Endothelial cell of umbilical vein (primary cell): ENCODE results near the gene MINDY4. TPM values are rescaled to one million over a fixed set of nuclear protein-coding genes. Genes with fewer than 3 reads are reported as not detected.

Source experiments
- BruUV-seq: library from RNA; stranded (reverse); fragments of 400-500 nt; replicated peaks from 2 replicates; lab custom pipeline; 2021; lab: Mats Ljungman, UMichigan
- CTCF ChIA-PET: fragments of 300-600, 350-600 bp; sonication (Branson Sonifier 250); formaldehyde crosslinking; loops from one replicate; lab custom pipeline; 2021; ENCODE audit warnings: antibody characterized with exemption, inconsistent platforms; lab: Charles Lee
- POLR2A ChIA-PET: fragments of 300-600, 350-600 bp; sonication (Branson Sonifier 250); formaldehyde crosslinking; loops from one replicate; lab custom pipeline; 2021; ENCODE audit warnings: antibody characterized with exemption, inconsistent platforms; lab: Charles Lee
- DNase-seq: peaks from one replicate; pipeline ENCODE4 v3.0.0-alpha.2; 2011; ENCODE audit warnings: low read depth, low spot score
- FAIRE-seq: peaks from 2 replicates; lab custom pipeline; 2011; peaks lifted over from hg19 to GRCh38; lab: Jason Lieb, UNC
- H2AFZ ChIP-seq: 2 replicates; pipeline ENCODE4 v1.6.0; 2012; ENCODE audit warnings: low read depth, low read length, control low read depth, inconsistent platforms
- H3K27ac ChIP-seq: 2 replicates; pipeline ENCODE4 v1.5.1; 2011; ENCODE audit warnings: low read depth, mild to moderate bottlenecking, control low read depth, low read length, moderate library complexity; ENCODE audit not compliant: insufficient read depth
- H3K27me3 ChIP-seq, 2 experiments: 2 replicates each; pipeline versions ENCODE4 v1.6.0 to v1.6.1; 2011; ENCODE audit warnings: low read length in 2 of 2, mixed read lengths in 1 of 2; ENCODE audit not compliant: control insufficient read depth in 2 of 2, insufficient read depth in 2 of 2
- H3K36me3 ChIP-seq, 2 experiments: 2 replicates in 1 of 2; 3 replicates in 1 of 2; pipeline ENCODE4 v1.5.1; 2011; ENCODE audit warnings: low read length in 2 of 2, mild to moderate bottlenecking in 1 of 2, moderate library complexity in 1 of 2; ENCODE audit not compliant: control insufficient read depth in 2 of 2, insufficient read depth in 2 of 2; ENCODE audit errors: extremely low read depth in 1 of 2
- H3K4me1 ChIP-seq: 3 replicates; pipeline ENCODE4 v1.5.1; 2011; ENCODE audit warnings: mild to moderate bottlenecking, low read length; ENCODE audit not compliant: control insufficient read depth, insufficient read depth; ENCODE audit errors: extremely low read depth
- H3K4me2 ChIP-seq: 2 replicates; pipeline ENCODE4 v1.6.1; 2011; ENCODE audit warnings: low read length, control low read depth, mixed read lengths; ENCODE audit not compliant: insufficient read depth
- H3K4me3 ChIP-seq, 3 experiments: fragments of 200-600 bp in 1 of 3; sonication (generic), shearing (Covaris generic) in 1 of 3; replicated peaks in 1 of 3; 2 replicates each; pipeline ENCODE4 v1.5.1; 2011 to 2016; ENCODE audit warnings: control low read depth in 3 of 3, low read length in 3 of 3, mild to moderate bottlenecking in 2 of 3, inconsistent platforms in 1 of 3, low read depth in 1 of 3, moderate library complexity in 1 of 3; ENCODE audit not compliant: insufficient read depth in 1 of 3
- H3K79me2 ChIP-seq: 2 replicates; pipeline ENCODE4 v1.6.0; 2012; ENCODE audit warnings: low read length, inconsistent platforms; ENCODE audit not compliant: control insufficient read depth, insufficient read depth
- H3K9ac ChIP-seq: replicated peaks from 2 replicates; pipeline ENCODE3; 2011; ENCODE audit warnings: low read length, control low read depth; ENCODE audit not compliant: insufficient read depth; ENCODE audit errors: extremely low read depth
- H3K9me1 ChIP-seq: replicated peaks from 3 replicates; pipeline ENCODE4 v1.6.0; 2011; ENCODE audit warnings: mild to moderate bottlenecking, low read length; ENCODE audit not compliant: control insufficient read depth, insufficient read depth; ENCODE audit errors: extremely low read depth
- H3K9me3 ChIP-seq: replicated peaks from 2 replicates; pipeline ENCODE4 v1.5.1; 2012; ENCODE audit warnings: low read length, inconsistent platforms; ENCODE audit not compliant: control insufficient read depth, insufficient read depth
- H4K20me1 ChIP-seq: replicated peaks from 2 replicates; pipeline ENCODE3; 2011; ENCODE audit warnings: mild to moderate bottlenecking, low read length; ENCODE audit not compliant: control insufficient read depth, insufficient read depth; ENCODE audit errors: extremely low read depth
- EZH2 ChIP-seq: IDR thresholded peaks from 2 replicates; pipeline ENCODE4 v1.6.1; 2012; ENCODE audit warnings: borderline replicate concordance, low read depth, mild to moderate bottlenecking, moderate library complexity, low read length, inconsistent platforms; ENCODE audit not compliant: severe bottlenecking
- FOS ChIP-seq: IDR thresholded peaks from 2 replicates; pipeline ENCODE4 v1.6.1; 2011; ENCODE audit warnings: mild to moderate bottlenecking, low read length, moderate library complexity, borderline replicate concordance; ENCODE audit not compliant: insufficient read depth
- GATA2 ChIP-seq: IDR thresholded peaks from 2 replicates; pipeline ENCODE4 v1.7.0; 2011; ENCODE audit warnings: low read depth, mild to moderate bottlenecking, moderate library complexity, mixed read lengths, low read length; ENCODE audit not compliant: insufficient read length, insufficient read depth
- JUN ChIP-seq: IDR thresholded peaks from 2 replicates; pipeline ENCODE4 v1.6.1; 2011; ENCODE audit warnings: borderline replicate concordance, low read depth; ENCODE audit not compliant: insufficient read length, insufficient read depth
- MAX ChIP-seq: IDR thresholded peaks from 2 replicates; pipeline ENCODE4 v1.6.1; 2011; ENCODE audit not compliant: insufficient read depth, insufficient read length
- MYC ChIP-seq: IDR thresholded peaks from one replicate; pipeline ENCODE4 v1.6.1; 2011; ENCODE audit warnings: mild to moderate bottlenecking, low read depth, low read length
- POLR2AphosphoS5 ChIP-seq: IDR thresholded peaks from 2 replicates; pipeline ENCODE4 v1.6.1; 2012; ENCODE audit warnings: low read depth, mild to moderate bottlenecking, control low read depth, low read length, moderate library complexity; ENCODE audit not compliant: insufficient read depth
- dilution Hi-C: fragments of 300-500 bp; cut with MboI; formaldehyde crosslinking; loops from one replicate; pipeline ENCODE4 v1.15.0; 2019; ENCODE audit warnings: low sequenced_read_pairs; ENCODE audit not compliant: extremely low pct_ligation_motif_present
- intact Hi-C: fragments of 100-400 bp; cut with micrococcal nuclease; formaldehyde crosslinking; loops from one replicate; pipeline ENCODE4 v1.10.0; 2022
- polyA plus RNA-seq, 4 experiments: library from polyadenylated mRNA; depleted of rRNA in 3 of 4; stranded (reverse) in 3 of 4; unstranded in 1 of 4; fragments of >200 nt; gene quantifications; 2 replicates each; pipeline versions ENCODE4 v1.2.1 to v1.2.3, GENCODE V29; 2011 to 2012; ENCODE audit warnings: missing spikeins in 1 of 4
- total RNA-seq: library from RNA; stranded (reverse); gene quantifications from 2 replicates; pipeline ENCODE4 v1.2.3, GENCODE V29; 2021
- TF ChIP-seq, protein P1 (sequence below), 2 donors: IDR thresholded peaks; 1 replicate in 1 of 2; 2 replicates in 1 of 2; pipeline ENCODE4 v1.5.1; 2011; ENCODE audit warnings: low read length in 2 of 2, mild to moderate bottlenecking in 2 of 2, moderate library complexity in 2 of 2, control low read depth in 1 of 2, inconsistent platforms in 1 of 2, low read depth in 1 of 2; ENCODE audit not compliant: insufficient read depth in 1 of 2; ENCODE audit errors: extremely low read depth in 1 of 2

Gene MINDY4
- total and polyA plus RNA-seq, 2 donors (not counting 3 experiments of a cell fraction or from before 2014, with no cell fraction given) = 2.2 to 4.7 TPM

DNA sequence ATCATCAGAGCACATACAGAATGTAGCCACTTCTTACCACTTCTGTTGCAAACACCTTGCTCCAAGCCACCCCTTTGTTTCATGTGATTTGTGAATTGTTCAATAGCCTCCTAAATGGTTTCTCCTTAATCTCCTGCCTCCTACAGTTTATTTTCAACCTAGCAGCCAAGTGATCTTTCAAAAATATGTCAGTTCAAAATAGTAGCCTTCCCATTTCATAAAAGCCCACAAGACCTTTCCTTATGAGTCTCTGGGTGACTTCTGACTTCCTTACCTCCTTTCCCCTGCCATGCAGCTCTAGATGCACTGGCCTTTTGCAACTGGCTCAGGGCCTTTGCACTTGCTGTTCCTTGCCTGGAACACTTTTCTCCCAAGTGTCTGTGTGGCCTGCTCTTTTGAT is 4.8 kb downstream of the MINDY4 start:
- Histone ChIP-seq H4K20me1 (no peaks in the 10 kb centered on the region), H3K9ac (no peak overlapping the region), H3K4me1 (peaks cover 6% of the 10 kb centered on the region), H3K36me3 (peaks cover 0 to 1% of the 10 kb centered on the region in 2 experiments), H3K9me1 (no peaks in the 10 kb centered on the region), H3K4me3 (no peak overlapping the region), H3K79me2 (no peaks in the 10 kb centered on the region), H3K4me2 (no peak overlapping the region), H3K27me3 (no peaks in the 10 kb centered on the region), H3K27ac (no peak overlapping the region), H3K9me3 (no peaks in the 10 kb centered on the region), H2AFZ (no peak overlapping the region)
- no peak for DNase-seq
- no peak for TF ChIP-seq FOS
- TF ChIP-seq POLR2AphosphoS5 = no peak
- TF ChIP-seq, protein P1, sequence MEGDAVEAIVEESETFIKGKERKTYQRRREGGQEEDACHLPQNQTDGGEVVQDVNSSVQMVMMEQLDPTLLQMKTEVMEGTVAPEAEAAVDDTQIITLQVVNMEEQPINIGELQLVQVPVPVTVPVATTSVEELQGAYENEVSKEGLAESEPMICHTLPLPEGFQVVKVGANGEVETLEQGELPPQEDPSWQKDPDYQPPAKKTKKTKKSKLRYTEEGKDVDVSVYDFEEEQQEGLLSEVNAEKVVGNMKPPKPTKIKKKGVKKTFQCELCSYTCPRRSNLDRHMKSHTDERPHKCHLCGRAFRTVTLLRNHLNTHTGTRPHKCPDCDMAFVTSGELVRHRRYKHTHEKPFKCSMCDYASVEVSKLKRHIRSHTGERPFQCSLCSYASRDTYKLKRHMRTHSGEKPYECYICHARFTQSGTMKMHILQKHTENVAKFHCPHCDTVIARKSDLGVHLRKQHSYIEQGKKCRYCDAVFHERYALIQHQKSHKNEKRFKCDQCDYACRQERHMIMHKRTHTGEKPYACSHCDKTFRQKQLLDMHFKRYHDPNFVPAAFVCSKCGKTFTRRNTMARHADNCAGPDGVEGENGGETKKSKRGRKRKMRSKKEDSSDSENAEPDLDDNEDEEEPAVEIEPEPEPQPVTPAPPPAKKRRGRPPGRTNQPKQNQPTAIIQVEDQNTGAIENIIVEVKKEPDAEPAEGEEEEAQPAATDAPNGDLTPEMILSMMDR (IDR thresholded peaks at IDR 0.05; ENCODE audit: extremely low read depth in 1 of 2, insufficient read depth in 1 of 2, low read depth in 1 of 2, low read length in 2 of 2) = no peak
- no peak for TF ChIP-seq EZH2
- no peak for TF ChIP-seq MYC
- no peak for TF ChIP-seq MAX
- no peak for TF ChIP-seq JUN
- TF ChIP-seq GATA2 = no peak
- no TSS peak for BruUV-seq
- no peak for FAIRE-seq
- CTCF ChIA-PET = no interaction called here
- POLR2A ChIA-PET = no interaction called here
- dilution Hi-C loops (no loop called here), intact Hi-C loops (no loop called here)
